HuH-7 (cell line): Measurements from ENCODE around the gene FAM3B.
A peak's percentile ranks its signal among the peaks of the same experiment; 100 is the strongest.
"Not testable (repeated sequence)": the region's sequence is repeated elsewhere in the genome, so short reads cannot be mapped to it uniquely, and the experiment has no call there.

Source experiments
- DNase-seq: peaks from one replicate; pipeline ENCODE4 v3.0.0; 2011; ENCODE audit warnings: low spot score

FAM3B gene

DNA sequence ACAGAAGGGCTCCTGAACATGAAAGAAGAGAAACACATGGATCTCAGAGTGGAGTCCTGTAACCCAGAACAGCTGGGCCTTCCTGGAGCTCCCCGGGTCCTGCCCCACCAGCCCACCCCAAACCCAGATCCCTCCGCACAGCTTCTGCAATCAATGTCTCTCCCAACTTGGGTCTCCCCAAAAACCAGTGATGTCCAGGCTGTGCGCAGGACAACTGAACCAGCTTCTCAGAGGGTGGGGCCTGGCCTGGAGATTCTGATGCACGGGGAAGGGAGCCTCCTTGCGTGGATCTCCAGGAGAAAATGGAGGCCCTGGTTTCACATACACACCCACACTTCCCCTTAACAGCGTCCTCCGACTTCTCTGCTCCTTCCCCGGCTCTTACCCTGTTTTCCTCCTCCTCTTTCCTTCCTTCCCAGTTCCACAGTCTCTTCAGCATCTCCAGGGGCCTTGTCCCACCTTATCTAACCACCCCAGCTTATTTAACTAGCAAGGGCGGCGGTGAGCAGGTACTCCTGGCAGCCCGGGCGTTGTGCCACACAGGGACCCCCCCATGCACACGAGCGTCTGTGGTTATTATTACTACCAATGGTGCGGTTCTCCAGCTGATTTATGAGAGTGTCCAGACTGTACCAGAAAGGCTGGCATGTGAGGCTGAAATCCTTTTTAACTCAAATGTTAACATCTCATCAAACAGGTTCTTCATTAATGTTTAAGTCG, 34.0 kb downstream of the FAM3B start:
- no peak for DNase-seq

DNA sequence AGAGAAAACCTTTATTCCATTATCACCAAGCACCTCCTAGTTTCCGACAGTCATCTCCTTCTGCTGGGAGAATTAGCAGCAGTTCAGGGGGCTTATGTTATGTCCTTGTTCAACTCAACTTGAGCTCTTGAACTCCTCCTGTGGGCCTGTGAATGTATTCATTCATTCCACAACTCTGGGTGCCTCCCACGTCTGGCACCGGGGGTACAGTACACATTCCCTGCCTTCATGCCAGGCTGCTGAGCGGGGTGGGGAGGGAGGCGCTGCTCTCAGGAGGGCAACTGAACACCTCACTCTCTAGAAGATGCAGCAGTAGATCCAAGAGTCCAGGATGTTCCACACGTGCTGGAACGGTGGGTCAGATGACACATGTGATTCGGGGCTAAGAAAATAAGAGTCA, 40.9 kb downstream of the FAM3B start:
- no peak for DNase-seq

DNA sequence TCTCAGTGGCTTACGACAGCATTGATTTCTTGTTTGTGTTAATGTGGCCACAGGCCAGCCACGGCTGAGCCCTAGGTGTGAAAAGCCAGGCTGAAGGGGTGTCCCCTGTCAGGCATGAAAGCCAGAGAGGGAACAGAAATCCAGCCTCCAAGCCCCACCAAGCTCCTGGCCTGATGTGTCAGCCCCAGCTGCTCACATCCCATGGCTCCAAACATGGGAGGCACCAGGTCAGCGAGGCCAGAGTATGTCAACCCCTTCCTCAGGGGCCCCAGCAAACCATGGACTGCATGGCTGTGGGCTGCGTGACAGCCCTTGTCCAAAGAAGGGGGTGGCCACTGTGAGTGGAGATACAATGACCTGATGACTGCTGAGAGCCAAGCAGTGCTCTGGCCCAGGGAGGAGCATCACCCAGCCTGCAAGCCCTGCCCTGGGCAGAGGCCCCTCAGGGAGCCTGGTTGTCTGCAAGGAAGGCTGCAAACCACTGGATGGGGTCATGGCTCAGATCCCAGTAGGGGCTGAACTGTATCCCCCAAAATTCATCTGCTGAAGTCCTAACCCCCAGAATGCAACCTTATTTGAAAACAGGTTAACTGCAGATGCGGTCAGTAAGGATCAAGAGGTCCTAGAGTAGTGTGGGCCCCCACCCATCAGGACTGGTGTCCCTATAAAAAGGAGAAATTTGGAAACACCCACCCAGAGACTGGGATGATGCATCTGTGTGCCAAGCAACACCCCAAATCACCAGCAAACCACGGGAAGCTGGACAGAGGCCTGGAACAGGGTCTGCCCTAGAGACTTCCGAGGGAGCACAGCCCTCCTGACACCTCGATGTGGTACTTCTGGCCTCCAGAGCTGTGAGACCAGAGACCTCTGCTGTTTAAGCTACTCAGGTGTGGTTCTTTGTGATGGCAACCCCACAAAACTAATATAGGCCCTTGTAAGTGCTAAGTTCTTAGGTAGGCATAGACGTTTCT, 41.9 kb downstream of the FAM3B start:
- DNase-seq = no peak

DNA sequence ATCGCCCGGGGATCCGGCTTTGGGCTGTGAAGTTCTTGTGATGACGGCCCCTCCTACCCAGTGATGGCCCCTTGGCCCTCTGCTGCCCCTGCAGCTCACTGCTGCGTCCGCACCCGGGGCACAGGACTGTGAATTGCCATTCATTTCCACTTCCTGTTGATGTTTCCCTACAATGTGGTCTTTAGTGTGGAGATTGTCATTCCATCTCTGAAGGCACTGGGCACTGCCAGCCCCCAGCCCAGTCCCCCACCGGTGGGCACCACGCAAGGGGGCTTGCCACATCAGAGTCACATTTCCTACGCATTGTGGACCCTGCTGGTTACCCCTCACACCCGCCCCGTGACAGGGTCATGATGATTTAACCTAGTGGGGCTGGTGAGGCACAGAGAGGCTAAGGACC, 42.7 kb downstream of the FAM3B start:
- DNase-seq = no peak

DNA sequence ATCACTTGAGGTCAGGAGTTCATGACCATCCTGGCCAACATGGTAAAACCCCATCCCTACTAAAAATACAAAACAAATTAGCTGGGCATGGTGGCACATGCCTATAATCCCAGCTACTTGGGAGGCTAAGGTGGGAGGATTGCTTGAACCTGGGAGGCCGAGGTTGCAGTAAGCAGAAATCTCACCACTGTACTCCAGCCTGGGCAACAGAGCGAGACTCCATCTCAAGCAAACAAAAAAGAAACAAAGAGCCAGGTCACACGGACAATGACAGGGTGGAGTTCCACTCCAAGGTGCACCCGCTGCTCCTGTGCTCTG, 43.1 kb downstream of the FAM3B start:
- DNase-seq = not testable (repeated sequence)

GRCh38 chr21:41360072-41360821, 43.6 kb downstream of the FAM3B start:
- DNase-seq = peak; percentile 38

GRCh38 chr21:41361053-41361785, 44.6 kb downstream of the FAM3B start:
- no peak for DNase-seq

DNA sequence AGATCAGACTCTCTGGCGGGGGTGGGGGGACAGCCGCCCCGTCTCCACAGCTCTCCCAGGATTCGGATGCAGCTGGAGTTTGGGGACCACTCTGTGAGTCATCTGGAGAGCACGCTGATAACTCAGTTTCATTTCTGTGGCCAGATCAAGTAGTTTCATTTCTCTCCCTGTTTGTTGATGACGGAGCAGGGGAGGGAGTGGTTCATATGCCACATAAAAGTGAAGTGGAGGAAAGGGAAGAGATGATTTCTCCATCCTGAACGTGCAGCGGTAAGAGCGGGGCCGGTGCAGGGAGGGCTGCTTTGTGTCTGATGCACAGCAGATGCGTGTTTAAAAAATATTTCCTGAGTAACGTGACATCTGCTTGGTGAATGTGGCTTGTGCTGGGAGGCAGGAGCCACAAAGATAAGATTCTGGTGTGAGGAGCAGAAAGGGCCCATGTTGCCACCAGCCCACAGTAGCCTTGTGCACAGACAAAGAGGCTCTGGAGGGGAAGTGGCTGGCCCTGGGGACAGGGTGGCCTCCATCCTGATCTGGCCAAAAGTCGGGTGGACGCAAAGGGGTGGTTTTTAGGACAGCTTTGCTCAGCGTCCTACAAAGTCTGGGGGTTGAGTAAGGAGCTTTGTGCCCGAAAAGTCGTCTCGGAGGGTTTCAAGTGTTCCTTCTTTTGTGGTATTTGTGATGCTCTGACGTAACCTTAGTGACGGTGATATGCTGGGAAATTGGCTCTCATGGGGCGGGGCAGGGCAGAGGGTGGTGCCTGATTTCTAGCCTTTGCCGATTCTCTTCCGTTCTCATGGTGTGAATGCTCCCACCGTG, 45.4 kb downstream of the FAM3B start, which contains the start of gene MX2:
MX2 (plus strand) TSS at position 242 of the 819 bp plus-strand sequence. CDS start 14,880 bp downstream, outside the sequence.
- DNase-seq = no peak

DNA sequence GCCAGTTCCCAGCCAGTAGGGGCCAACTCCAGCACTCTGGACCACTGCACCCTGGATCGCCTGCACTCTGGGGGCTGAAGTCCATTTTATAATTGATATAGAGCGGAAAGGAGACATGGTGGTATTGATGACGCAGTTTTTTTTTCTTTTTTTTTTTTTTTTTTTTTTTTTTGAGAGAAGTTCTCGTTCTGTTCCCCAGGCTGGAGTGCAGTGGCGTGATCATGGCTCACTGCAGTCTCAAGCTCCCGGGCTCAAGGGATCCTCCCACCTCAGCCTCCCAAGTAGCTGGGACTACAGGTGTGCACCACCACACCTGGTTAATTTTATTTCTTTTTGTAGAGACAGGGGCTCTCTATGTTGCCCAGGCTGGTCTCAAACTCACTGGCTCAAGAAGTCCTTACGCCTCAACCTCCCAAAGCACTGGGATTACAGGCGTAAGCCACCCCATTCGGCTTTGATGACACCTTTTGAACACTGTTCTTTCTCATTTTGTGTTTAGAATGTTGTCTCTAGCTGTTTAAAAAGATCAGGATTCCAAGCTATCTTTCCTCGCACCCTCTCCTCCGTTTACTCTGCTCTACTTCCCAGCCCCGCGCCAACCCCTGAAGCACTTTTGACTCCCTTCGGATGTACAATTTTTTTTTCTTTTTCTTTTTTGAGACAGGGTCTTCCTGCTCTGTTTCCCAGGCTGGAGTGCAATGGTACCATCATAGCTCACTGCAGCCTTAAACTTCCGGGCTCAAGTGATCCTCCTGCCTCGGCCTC, 46.2 kb downstream of the FAM3B start:
- no peak for DNase-seq

DNA sequence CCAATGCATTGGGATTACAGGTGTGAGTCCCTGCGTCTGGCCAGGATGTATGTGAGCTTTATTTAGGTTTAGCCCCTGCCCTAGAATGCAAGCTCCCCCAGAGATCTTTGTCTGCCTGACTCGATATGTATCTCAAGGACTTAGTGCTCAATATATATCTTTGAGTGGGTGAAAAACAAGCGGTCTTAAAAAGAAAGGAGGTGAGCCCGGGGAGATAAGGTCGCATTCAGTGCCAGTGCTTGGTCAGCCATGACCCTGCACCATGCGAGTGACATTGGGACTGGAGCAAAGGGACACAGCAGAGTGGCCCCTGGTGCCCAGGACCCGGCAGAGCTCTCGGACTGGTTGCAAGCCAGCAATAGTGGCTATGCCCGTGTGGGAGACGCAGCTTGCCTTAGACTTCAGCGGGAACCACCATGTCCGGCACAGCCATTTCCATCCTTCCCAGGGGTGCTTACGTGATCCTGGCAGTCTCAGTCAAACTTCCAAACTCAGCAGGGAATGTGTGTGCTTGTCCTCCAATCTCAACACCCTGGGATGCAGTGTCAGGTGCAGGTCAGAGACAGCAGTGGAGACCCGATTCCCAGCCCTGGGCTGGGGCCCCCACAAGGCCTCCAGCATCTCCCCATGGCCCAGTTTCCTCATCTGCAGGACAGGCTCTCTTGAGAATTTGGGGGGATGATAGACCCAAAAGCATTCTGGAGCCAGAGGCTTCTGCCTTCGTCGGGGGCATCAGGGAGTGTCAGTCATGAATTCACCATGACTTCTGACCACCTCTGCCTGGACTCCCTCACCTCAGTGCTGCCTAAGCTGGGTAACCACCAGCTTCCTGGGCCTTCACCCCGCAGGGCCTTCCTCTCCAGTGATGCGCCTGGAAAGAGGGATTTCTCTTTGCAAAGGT, 47.0 kb downstream of the FAM3B start:
- no peak for DNase-seq

GRCh38 chr21:41364308-41364707, 47.7 kb downstream of the FAM3B start:
- no peak for DNase-seq

- no peak for DNase-seq
Observed at GRCh38 chr21:41365377-41366107, 48.9 kb downstream of the FAM3B start.

GRCh38 chr21:41366522-41367151, 50.0 kb downstream of the FAM3B start:
- DNase-seq = peak; percentile 85

GRCh38 chr21:41367301-41367944, 50.8 kb downstream of the FAM3B start:
- DNase-seq = no peak

DNA sequence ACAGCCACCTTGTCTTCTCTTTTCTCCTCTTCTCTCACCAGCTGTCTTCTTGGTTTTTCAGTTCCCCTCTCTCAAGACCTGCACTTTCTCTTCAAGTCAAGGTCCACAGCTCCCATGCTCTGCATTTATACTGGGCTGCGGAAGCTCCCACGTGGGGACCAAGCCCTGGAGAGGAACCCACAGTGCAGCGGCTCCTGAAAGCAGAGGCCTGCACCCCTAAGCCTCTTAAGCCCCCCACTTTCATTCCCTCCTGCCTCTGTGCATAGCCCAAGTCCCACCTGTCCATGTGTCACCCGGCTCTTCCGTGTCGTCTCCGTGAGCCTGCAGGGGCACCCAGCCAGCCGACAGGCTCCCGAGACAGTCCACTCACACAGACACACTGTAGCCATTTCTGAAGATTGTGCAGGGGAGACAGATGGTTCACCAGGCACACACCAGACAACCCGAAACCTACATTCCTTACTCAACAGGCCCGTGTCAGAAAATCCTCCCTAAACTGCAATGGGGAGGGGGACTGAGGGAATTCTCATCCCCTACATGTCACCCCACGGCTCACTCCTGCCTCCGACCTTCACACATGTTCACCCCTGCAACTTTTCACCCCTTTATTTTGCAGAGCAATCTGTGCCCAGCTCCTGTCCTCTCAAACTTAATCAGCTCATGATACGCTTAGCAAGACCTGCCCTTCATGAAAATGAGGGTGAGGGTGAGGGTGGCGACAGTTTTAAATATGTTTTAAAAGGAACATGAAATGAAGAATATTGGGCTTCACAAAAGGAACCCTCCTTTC, 51.5 kb downstream of the FAM3B start:
- DNase-seq = no peak

- no peak for DNase-seq
Observed at GRCh38 chr21:41368735-41369104, 52.1 kb downstream of the FAM3B start.
